ENCODE data around the gene PTGR2. TPM values are rescaled to one million over a fixed set of nuclear protein-coding genes. Genes with fewer than 3 reads are reported as not detected.
A peak's percentile ranks its signal among the peaks of the same experiment; 100 is the strongest.

The PTGR2 gene
- total and polyA plus RNA-seq, 2 donors (not counting 1 experiment from before 2014, with no cell fraction given) = 5.6 to 7.9 TPM

- Histone ChIP-seq H3K9me3 (ENCODE audit: control insufficient read depth, insufficient read depth, low read depth, low read length) (no peaks in the 10 kb centered on the region), H3K79me2 (ENCODE audit: control insufficient read depth, insufficient read depth, low read length) (no peaks in the 10 kb centered on the region), H3K4me1 (ENCODE audit: control insufficient read depth, extremely low read depth, insufficient read depth, low read length) (no peaks in the 10 kb centered on the region), H3K4me2 (ENCODE audit: extremely low read depth, insufficient read depth, low read length) (no peak overlapping the region), H4K20me1 (ENCODE audit: control insufficient read depth, extremely low read depth, insufficient read depth, low read length) (no peaks in the 10 kb centered on the region), H2AFZ (ENCODE audit: low read length) (no peak overlapping the region), H3K27ac (ENCODE audit: insufficient read depth, low read length) (no peak overlapping the region), H3K4me3 (replicated peaks in 1 of 4; ENCODE audit: control extremely low read depth in 1 of 4, insufficient read depth in 1 of 4, low read depth in 3 of 4, low read length in 4 of 4) (no peak overlapping the region), H3K9ac (ENCODE audit: insufficient read depth, low read length) (no peak overlapping the region), H3K27me3 (ENCODE audit: control insufficient read depth, insufficient read depth, low read length) (no peaks in the 10 kb centered on the region), H3K36me3 (ENCODE audit: control insufficient read depth, insufficient read depth, low read length) (no peaks in the 10 kb centered on the region)
- no peak for TF ChIP-seq EZH2 (IDR thresholded peaks at IDR 0.05; ENCODE audit: low read length, missing control alignments)
- TF ChIP-seq CTCF (conservative IDR thresholded peaks at IDR 0.05 in 1 of 2, IDR thresholded peaks at IDR 0.05 in 1 of 2; ENCODE audit: low read depth in 1 of 2, low read length in 2 of 2) = no peak
- DNase-seq (ENCODE audit: low read depth in 2 of 2) = peak in 1 of 2 donors; percentile 12
Measured at GRCh38 chr14:73842201-73842600, 9.4 kb upstream of the PTGR2 start.

- Histone ChIP-seq H3K9me3 (ENCODE audit: control insufficient read depth, insufficient read depth, low read depth, low read length) (no peaks in the 10 kb centered on the region), H3K4me1 (ENCODE audit: control insufficient read depth, extremely low read depth, insufficient read depth, low read length) (no peaks in the 10 kb centered on the region), H3K4me2 (ENCODE audit: extremely low read depth, insufficient read depth, low read length) (no peak overlapping the region), H4K20me1 (ENCODE audit: control insufficient read depth, extremely low read depth, insufficient read depth, low read length) (no peaks in the 10 kb centered on the region), H3K27ac (ENCODE audit: insufficient read depth, low read length) (no peak overlapping the region), H2AFZ (ENCODE audit: low read length) (no peak overlapping the region), H3K9ac (ENCODE audit: insufficient read depth, low read length) (no peak overlapping the region), H3K36me3 (ENCODE audit: control insufficient read depth, insufficient read depth, low read length) (no peaks in the 10 kb centered on the region), H3K79me2 (ENCODE audit: control insufficient read depth, insufficient read depth, low read length) (no peaks in the 10 kb centered on the region), H3K27me3 (ENCODE audit: control insufficient read depth, insufficient read depth, low read length) (no peaks in the 10 kb centered on the region), H3K4me3 (replicated peaks in 1 of 4; ENCODE audit: control extremely low read depth in 1 of 4, insufficient read depth in 1 of 4, low read depth in 3 of 4, low read length in 4 of 4) (no peak overlapping the region)
- DNase-seq (ENCODE audit: low read depth in 2 of 2) = no peak
- no peak for TF ChIP-seq EZH2 (IDR thresholded peaks at IDR 0.05; ENCODE audit: low read length, missing control alignments)
- TF ChIP-seq CTCF (conservative IDR thresholded peaks at IDR 0.05 in 1 of 2, IDR thresholded peaks at IDR 0.05 in 1 of 2; ENCODE audit: low read depth in 1 of 2, low read length in 2 of 2) = no peak
Measured at GRCh38 chr14:73842851-73843250, 8.8 kb upstream of the PTGR2 start.

- TF ChIP-seq EZH2 (IDR thresholded peaks at IDR 0.05; ENCODE audit: low read length, missing control alignments) = no peak
- no peak for TF ChIP-seq CTCF (conservative IDR thresholded peaks at IDR 0.05 in 1 of 2, IDR thresholded peaks at IDR 0.05 in 1 of 2; ENCODE audit: low read depth in 1 of 2, low read length in 2 of 2)
Measured at GRCh38 chr14:73843296-73843695, 8.3 kb upstream of the PTGR2 start.

More at GRCh38 chr14:73843296-73843695, 8.3 kb upstream of the PTGR2 start:
- Histone ChIP-seq H3K79me2 (ENCODE audit: control insufficient read depth, insufficient read depth, low read length) (no peaks in the 10 kb centered on the region), H4K20me1 (ENCODE audit: control insufficient read depth, extremely low read depth, insufficient read depth, low read length) (no peaks in the 10 kb centered on the region), H3K4me2 (ENCODE audit: extremely low read depth, insufficient read depth, low read length) (no peak overlapping the region), H3K9me3 (ENCODE audit: control insufficient read depth, insufficient read depth, low read depth, low read length) (no peaks in the 10 kb centered on the region), H3K27me3 (ENCODE audit: control insufficient read depth, insufficient read depth, low read length) (no peaks in the 10 kb centered on the region), H3K4me3 (replicated peaks in 1 of 4; ENCODE audit: control extremely low read depth in 1 of 4, insufficient read depth in 1 of 4, low read depth in 3 of 4, low read length in 4 of 4) (no peak overlapping the region), H2AFZ (ENCODE audit: low read length) (no peak overlapping the region), H3K4me1 (ENCODE audit: control insufficient read depth, extremely low read depth, insufficient read depth, low read length) (no peaks in the 10 kb centered on the region), H3K36me3 (ENCODE audit: control insufficient read depth, insufficient read depth, low read length) (no peaks in the 10 kb centered on the region), H3K9ac (ENCODE audit: insufficient read depth, low read length) (no peak overlapping the region), H3K27ac (ENCODE audit: insufficient read depth, low read length) (no peak overlapping the region)
- no peak for DNase-seq (ENCODE audit: low read depth in 2 of 2)
